HFF-Myc (cell line): ENCODE data around the gene PCBD1.

Source experiments
- DNase-seq: peaks from one replicate; pipeline ENCODE4 v3.0.0-alpha.2; 2011; ENCODE audit warnings: low read depth; ENCODE audit errors: extremely low read depth
- H3K4me3 ChIP-seq: replicated peaks from 2 replicates; pipeline ENCODE4 v1.5.1; 2011; ENCODE audit warnings: low read depth, mild to moderate bottlenecking, control low read depth, low read length
- CTCF ChIP-seq: IDR thresholded peaks from 2 replicates; pipeline ENCODE4 v1.5.1; 2012; ENCODE audit warnings: mild to moderate bottlenecking, low read depth, low read length, control low read depth; ENCODE audit errors: missing control alignments

Gene PCBD1

GRCh38 chr10:70901276-70901878 is 13.0 kb upstream of the PCBD1 start:
- no peak for DNase-seq
- TF ChIP-seq CTCF, result no peak
- H3K4me3 ChIP-seq, result no peak overlapping the region

GRCh38 chr10:70899096-70899495 is 10.7 kb upstream of the PCBD1 start:
- H3K4me3 ChIP-seq, result no peak overlapping the region
- no peak for DNase-seq
- TF ChIP-seq CTCF, result no peak

GRCh38 chr10:70898687-70899086 is 10.3 kb upstream of the PCBD1 start:
- TF ChIP-seq CTCF, result no peak
- no peak for DNase-seq
- no peak overlapping the region for H3K4me3 ChIP-seq

- DNase-seq, result no peak
- no peak for TF ChIP-seq CTCF
- no peak overlapping the region for H3K4me3 ChIP-seq
Observed at GRCh38 chr10:70896551-70896950, 8.2 kb upstream of the PCBD1 start.

- H3K4me3 ChIP-seq, result no peak overlapping the region
- no peak for TF ChIP-seq CTCF
- no peak for DNase-seq
Observed at GRCh38 chr10:70894416-70894815, 6.1 kb upstream of the PCBD1 start.

GRCh38 chr10:70893227-70894006 is 5.1 kb upstream of the PCBD1 start:
- no peak overlapping the region for H3K4me3 ChIP-seq
- no peak for TF ChIP-seq CTCF
- no peak for DNase-seq
